ENCODE results near the gene PARPBP.
"Not testable (repeated sequence)": the region's sequence is repeated elsewhere in the genome, so short reads cannot be mapped to it uniquely, and the experiment has no call there.

DNA sequence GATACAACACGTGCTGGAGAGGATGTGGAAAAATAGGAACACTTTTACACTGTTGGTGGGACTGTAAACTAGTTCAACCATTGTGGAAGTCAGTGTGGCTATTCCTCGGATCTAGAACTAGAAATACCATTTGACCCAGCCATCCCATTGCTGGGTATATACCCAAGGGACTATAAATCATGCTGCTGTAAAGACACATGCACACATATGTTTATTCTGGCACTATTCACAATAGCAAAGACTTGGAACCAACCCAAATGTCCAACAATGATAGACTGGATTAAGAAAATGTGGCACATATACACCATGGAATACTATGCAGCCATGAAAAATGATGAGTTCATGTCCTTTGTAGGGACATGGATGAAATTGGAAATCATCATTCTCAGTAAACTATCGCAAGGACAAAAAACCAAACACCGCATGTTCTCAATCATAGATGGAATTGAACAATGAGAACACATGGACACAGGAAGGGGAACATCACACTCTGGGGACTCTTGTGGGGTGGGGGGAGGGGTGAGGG, 27.1 kb downstream of the PARPBP start:
- TF ChIP-seq, protein P1, sequence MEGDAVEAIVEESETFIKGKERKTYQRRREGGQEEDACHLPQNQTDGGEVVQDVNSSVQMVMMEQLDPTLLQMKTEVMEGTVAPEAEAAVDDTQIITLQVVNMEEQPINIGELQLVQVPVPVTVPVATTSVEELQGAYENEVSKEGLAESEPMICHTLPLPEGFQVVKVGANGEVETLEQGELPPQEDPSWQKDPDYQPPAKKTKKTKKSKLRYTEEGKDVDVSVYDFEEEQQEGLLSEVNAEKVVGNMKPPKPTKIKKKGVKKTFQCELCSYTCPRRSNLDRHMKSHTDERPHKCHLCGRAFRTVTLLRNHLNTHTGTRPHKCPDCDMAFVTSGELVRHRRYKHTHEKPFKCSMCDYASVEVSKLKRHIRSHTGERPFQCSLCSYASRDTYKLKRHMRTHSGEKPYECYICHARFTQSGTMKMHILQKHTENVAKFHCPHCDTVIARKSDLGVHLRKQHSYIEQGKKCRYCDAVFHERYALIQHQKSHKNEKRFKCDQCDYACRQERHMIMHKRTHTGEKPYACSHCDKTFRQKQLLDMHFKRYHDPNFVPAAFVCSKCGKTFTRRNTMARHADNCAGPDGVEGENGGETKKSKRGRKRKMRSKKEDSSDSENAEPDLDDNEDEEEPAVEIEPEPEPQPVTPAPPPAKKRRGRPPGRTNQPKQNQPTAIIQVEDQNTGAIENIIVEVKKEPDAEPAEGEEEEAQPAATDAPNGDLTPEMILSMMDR (IDR thresholded peaks at IDR 0.05; ENCODE audit: poor library complexity) = not testable (repeated sequence)
- TF ChIP-seq EZH2 (IDR thresholded peaks at IDR 0.05; ENCODE audit: borderline replicate concordance); EZH2phosphoT487 (IDR thresholded peaks at IDR 0.05; ENCODE audit: low read depth, severe bottlenecking, unreplicated experiment): not testable (repeated sequence)

All from hepatocyte (in vitro differentiated cells).